GM12891 (cell line): ENCODE data around the gene CXCR3.

Source experiments
- POLR2A ChIP-seq: IDR thresholded peaks from 2 replicates; pipeline ENCODE4 v1.6.1; 2011; ENCODE audit warnings: low read depth, low read length, control low read depth
- POLR2AphosphoS5 ChIP-seq: IDR thresholded peaks from 2 replicates; pipeline ENCODE4 v1.6.1; 2011; ENCODE audit warnings: low read depth, low read length, control low read depth
- POU2F2 ChIP-seq: IDR thresholded peaks from 2 replicates; pipeline ENCODE4 v1.6.1; 2011; ENCODE audit warnings: low read depth, mild to moderate bottlenecking, control low read depth, low read length, moderate library complexity
- TAF1 ChIP-seq: IDR thresholded peaks from 2 replicates; pipeline ENCODE4 v1.6.1; 2011; ENCODE audit warnings: low read depth, low read length, control low read depth

DNA sequence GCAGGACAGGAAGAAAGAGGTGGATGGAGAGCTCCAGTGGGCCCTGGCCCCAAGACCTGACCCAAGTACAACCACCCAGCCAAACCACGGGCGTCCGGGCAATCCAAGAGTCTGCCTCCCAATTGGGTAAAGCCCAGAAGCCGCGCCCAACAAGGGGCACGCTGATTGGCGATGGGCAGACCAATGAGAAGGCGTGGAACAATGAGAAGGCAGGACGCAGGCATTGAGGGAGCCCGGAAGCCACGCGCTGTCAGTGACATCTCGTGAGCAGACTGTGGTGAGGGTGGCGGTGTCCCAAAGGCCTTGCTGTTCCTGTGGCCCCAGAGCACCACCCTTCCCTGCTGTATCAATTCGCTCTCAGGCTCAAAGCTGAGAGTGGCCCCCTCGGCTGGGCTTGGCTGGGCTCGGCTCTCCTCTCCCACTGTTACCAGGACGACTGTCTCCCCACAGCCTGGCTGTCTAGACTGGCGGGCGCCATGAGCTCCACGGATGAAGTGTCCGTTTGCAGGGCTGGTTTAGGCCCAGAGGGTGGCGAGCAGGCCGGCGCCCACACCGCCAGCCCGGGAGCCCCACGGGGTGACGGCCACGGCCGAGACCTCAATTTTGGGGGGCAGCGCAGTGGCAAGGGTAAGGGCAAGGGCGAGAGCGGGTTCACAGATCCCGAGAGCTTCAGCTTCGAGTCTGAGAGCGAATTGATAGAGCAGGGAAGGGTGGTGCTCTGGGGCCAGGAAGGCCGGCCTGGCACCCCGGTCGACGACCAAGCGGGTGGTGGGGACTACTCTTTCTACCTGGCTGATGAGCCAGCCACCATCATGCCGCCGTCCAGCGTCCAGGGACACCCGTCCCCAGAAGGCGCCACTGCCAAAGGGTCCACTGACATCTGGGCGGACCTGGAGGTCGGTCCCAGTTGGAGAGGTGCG, 49.3 kb upstream of the CXCR3 start, which contains the start of gene LOC101059915:
- TF ChIP-seq POLR2A, result no peak
- TF ChIP-seq POLR2AphosphoS5, result no peak
- TF ChIP-seq TAF1, result no peak
- no peak for TF ChIP-seq POU2F2
